WERI-Rb-1 (cell line): Measurements from ENCODE around the gene CLEC20A.

Source experiments
- DNase-seq: peaks from one replicate; pipeline ENCODE4 v3.0.0-alpha.2; 2020
- H3K27ac ChIP-seq: fragments of 250-450 bp; sonication (Bioruptor Pico); 2 replicates; pipeline ENCODE4 v1.5.1; 2020; ENCODE audit warnings: mild to moderate bottlenecking, moderate library complexity
- H3K27me3 ChIP-seq: fragments of 250-450 bp; sonication (Bioruptor Pico); 2 replicates; pipeline ENCODE4 v1.5.1; 2021; ENCODE audit warnings: mild to moderate bottlenecking, low read depth, moderate library complexity; ENCODE audit not compliant: insufficient read depth, severe bottlenecking
- H3K36me3 ChIP-seq: fragments of 250-450 bp; sonication (Bioruptor Pico); 2 replicates; pipeline ENCODE4 v1.5.1; 2020; ENCODE audit warnings: mild to moderate bottlenecking, moderate library complexity
- H3K4me3 ChIP-seq: 2 replicates; pipeline ENCODE4 v1.5.1; 2011; ENCODE audit warnings: low read depth, mild to moderate bottlenecking, control low read depth, low read length
- H3K9me3 ChIP-seq: fragments of 250-450 bp; sonication (Bioruptor Pico); 2 replicates; pipeline ENCODE4 v1.5.1; 2021; ENCODE audit warnings: mild to moderate bottlenecking, moderate library complexity; ENCODE audit not compliant: severe bottlenecking
- CTCF ChIP-seq: IDR thresholded peaks from 2 replicates; pipeline ENCODE4 v1.5.1; 2011; ENCODE audit warnings: low read depth, mild to moderate bottlenecking, control low read depth, inconsistent platforms, low read length

CLEC20A gene

GRCh38 chr1:178452013-178452412 is 44.8 kb downstream of the CLEC20A start:
- no peak for TF ChIP-seq CTCF
- Histone ChIP-seq H3K4me3 (no peak overlapping the region), H3K36me3 (peaks cover 4% of the 10 kb centered on the region), H3K27me3 (no peaks in the 10 kb centered on the region), H3K27ac (no peak overlapping the region), H3K9me3 (no peaks in the 10 kb centered on the region)
- DNase-seq: no peak

DNA sequence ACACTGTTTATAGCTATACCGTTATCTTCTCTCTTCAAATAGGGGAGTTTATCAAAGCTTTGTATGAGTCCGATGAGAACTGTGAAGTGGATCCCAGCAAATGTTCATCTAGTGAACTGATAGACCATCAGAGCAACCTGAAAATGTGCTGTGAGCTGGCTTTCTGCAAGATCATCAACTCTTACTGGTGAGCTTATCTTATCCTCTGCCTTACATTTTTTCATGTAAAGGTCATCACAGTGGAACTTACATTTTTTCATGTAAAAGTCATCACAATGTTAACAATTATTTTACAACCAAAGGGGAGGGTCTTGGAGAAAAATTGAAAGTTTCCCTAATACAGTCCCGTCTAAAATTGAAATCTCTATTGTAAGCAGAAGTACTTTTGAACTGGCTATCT is 45.2 kb downstream of the CLEC20A start:
- Histone ChIP-seq H3K27me3 (no peaks in the 10 kb centered on the region), H3K4me3 (no peak overlapping the region), H3K9me3 (no peaks in the 10 kb centered on the region), H3K36me3 (no peaks in the 10 kb centered on the region; the same call in 1 of the 2 replicates), H3K27ac (no peak overlapping the region)
- DNase-seq: no peak
- no peak for TF ChIP-seq CTCF

GRCh38 chr1:178450871-178451270 is 45.9 kb downstream of the CLEC20A start:
- TF ChIP-seq CTCF: no peak
- no peak overlapping the region for H3K4me3 ChIP-seq
- H3K27ac ChIP-seq: no peak overlapping the region
- H3K27me3 ChIP-seq: no peaks in the 10 kb centered on the region
- no peaks in the 10 kb centered on the region for H3K9me3 ChIP-seq
- H3K36me3 ChIP-seq: no peaks in the 10 kb centered on the region; the same call in 1 of the 2 replicates
- DNase-seq: no peak

DNA sequence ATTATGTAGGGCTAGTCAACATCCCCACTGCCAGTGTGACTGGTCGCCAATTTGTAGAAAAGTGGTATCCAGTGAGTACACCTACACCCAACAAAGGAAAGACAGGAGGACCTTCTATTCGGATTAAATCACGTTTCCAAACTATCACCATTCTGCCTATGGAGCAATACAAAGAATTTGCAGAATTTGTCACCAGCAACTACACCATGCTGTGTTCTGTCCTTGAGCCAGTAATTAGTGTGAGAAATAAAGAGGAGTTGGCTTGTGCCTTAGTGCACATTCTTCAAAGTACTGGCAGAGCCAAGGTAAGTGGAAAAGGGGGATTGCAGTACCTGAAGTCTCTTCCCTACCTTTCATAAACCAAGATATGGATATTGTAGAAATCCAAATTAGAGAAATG is 53.8 kb downstream of the CLEC20A start:
- no peak for DNase-seq
- Histone ChIP-seq H3K9me3 (no peaks in the 10 kb centered on the region), H3K4me3 (no peak overlapping the region), H3K36me3 (peaks cover 14% of the 10 kb centered on the region), H3K27me3 (no peaks in the 10 kb centered on the region), H3K27ac (no peak overlapping the region)
- no peak for TF ChIP-seq CTCF

GRCh38 chr1:178438432-178438831 is 58.3 kb downstream of the CLEC20A start:
- no peaks in the 10 kb centered on the region for H3K27me3 ChIP-seq
- no peak for DNase-seq
- no peaks in the 10 kb centered on the region for H3K9me3 ChIP-seq
- H3K36me3 ChIP-seq: peaks cover 10% of the 10 kb centered on the region; the same call in 1 of the 2 replicates
- H3K27ac ChIP-seq: no peak overlapping the region
- H3K4me3 ChIP-seq: no peak overlapping the region
- TF ChIP-seq CTCF: no peak

DNA sequence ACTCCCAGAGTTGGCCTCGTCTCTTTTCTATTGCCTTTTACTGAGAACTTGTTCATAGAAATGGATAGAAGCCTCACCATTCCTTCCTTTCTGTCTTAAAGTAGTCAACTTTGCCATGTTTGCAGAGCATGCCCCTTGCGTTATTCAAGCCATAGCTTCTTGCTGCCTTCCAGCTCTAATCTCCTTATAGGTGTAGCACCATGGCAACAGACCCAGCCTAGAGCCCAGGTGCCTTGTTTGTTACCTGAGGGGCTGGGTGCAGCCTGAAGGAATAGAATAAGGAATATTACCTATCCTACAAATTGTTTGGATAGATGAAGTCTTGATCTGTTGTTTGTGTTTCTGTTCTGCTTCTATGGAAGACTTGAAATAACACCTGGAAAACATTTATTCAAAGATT is 59.9 kb downstream of the CLEC20A start:
- Histone ChIP-seq H3K4me3 (no peak overlapping the region), H3K27ac (no peak overlapping the region), H3K36me3 (0 out of 2 replicates have a peak, but pooled peaks cover 3% of the 10 kb centered on the region), H3K27me3 (no peaks in the 10 kb centered on the region), H3K9me3 (no peaks in the 10 kb centered on the region)
- DNase-seq: no peak
- no peak for TF ChIP-seq CTCF
